ENCODE measurements around the gene LGALS1. TPM values are rescaled to one million over a fixed set of nuclear protein-coding genes. Genes with fewer than 3 reads are reported as not detected.
"Not testable (repeated sequence)": the region's sequence is repeated elsewhere in the genome, so short reads cannot be mapped to it uniquely, and the experiment has no call there.

Gene LGALS1
- total RNA-seq, 1 donor from 2014 or later = 1,816 TPM

- FAIRE-seq (no peak), DNase-seq (ENCODE audit: low read depth) (no peak)
- TF ChIP-seq, protein P1, sequence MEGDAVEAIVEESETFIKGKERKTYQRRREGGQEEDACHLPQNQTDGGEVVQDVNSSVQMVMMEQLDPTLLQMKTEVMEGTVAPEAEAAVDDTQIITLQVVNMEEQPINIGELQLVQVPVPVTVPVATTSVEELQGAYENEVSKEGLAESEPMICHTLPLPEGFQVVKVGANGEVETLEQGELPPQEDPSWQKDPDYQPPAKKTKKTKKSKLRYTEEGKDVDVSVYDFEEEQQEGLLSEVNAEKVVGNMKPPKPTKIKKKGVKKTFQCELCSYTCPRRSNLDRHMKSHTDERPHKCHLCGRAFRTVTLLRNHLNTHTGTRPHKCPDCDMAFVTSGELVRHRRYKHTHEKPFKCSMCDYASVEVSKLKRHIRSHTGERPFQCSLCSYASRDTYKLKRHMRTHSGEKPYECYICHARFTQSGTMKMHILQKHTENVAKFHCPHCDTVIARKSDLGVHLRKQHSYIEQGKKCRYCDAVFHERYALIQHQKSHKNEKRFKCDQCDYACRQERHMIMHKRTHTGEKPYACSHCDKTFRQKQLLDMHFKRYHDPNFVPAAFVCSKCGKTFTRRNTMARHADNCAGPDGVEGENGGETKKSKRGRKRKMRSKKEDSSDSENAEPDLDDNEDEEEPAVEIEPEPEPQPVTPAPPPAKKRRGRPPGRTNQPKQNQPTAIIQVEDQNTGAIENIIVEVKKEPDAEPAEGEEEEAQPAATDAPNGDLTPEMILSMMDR (IDR thresholded peaks at IDR 0.05; ENCODE audit: insufficient read depth, low read length, severe bottlenecking) = no peak
- Histone ChIP-seq H3K4me3 (ENCODE audit: low read depth, low read length) (no peak overlapping the region), H3K36me3 (ENCODE audit: control insufficient read depth, insufficient read depth, low read length) (no peaks in the 10 kb centered on the region), H3K27me3 (ENCODE audit: control insufficient read depth, insufficient read depth, low read length) (no peaks in the 10 kb centered on the region)
Measured at GRCh38 chr22:37714634-37715033, 39.2 kb downstream of the LGALS1 start.

GRCh38 chr22:37715760-37716159, 40.3 kb downstream of the LGALS1 start:
- TF ChIP-seq, protein P1 (IDR thresholded peaks at IDR 0.05; ENCODE audit: insufficient read depth, low read length, severe bottlenecking) = no peak
- Histone ChIP-seq H3K36me3 (ENCODE audit: control insufficient read depth, insufficient read depth, low read length) (no peaks in the 10 kb centered on the region), H3K27me3 (ENCODE audit: control insufficient read depth, insufficient read depth, low read length) (no peaks in the 10 kb centered on the region), H3K4me3 (ENCODE audit: low read depth, low read length) (no peak overlapping the region)
- DNase-seq (ENCODE audit: low read depth) = no peak
- FAIRE-seq = no peak

DNA sequence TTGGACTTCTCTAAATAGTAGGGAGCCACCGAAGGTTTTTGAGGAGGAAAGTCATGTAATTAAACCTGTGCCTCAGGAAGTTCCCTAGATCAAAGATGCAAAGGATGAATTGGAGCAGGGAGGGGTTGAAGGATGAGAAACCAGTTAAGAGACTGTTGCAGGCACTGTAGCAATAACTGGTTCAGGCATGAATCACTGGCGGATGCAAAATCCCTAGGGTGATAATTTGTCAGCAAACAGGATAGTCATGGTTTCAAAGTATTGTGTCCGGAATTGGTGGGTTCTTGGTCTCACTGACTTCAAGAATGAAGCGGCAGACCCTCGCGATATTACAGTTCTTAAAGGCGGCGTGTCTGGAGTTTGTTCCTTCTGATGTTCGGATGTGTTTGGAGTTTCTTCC, 41.3 kb downstream of the LGALS1 start:
- no peaks in the 10 kb centered on the region for H3K27me3 ChIP-seq (ENCODE audit: control insufficient read depth, insufficient read depth, low read length)
- peak; percentile 95 for FAIRE-seq
- H3K4me3 ChIP-seq (ENCODE audit: low read depth, low read length) = no peak overlapping the region
- peak; percentile 52 for DNase-seq (ENCODE audit: low read depth)
- no peaks in the 10 kb centered on the region for H3K36me3 ChIP-seq (ENCODE audit: control insufficient read depth, insufficient read depth, low read length)
- TF ChIP-seq, protein P1 (IDR thresholded peaks at IDR 0.05; ENCODE audit: insufficient read depth, low read length, severe bottlenecking) = no peak

- not testable (repeated sequence) for H3K36me3 ChIP-seq (ENCODE audit: control insufficient read depth, insufficient read depth, low read length); FAIRE-seq; H3K27me3 ChIP-seq (ENCODE audit: control insufficient read depth, insufficient read depth, low read length); H3K4me3 ChIP-seq (ENCODE audit: low read depth, low read length); DNase-seq (ENCODE audit: low read depth)
Measured at GRCh38 chr22:37717235-37717634, 41.8 kb downstream of the LGALS1 start.

GRCh38 chr22:37717746-37718305, 42.4 kb downstream of the LGALS1 start:
- not testable (repeated sequence) for FAIRE-seq; H3K36me3 ChIP-seq (ENCODE audit: control insufficient read depth, insufficient read depth, low read length); DNase-seq (ENCODE audit: low read depth); H3K27me3 ChIP-seq (ENCODE audit: control insufficient read depth, insufficient read depth, low read length); H3K4me3 ChIP-seq (ENCODE audit: low read depth, low read length)

DNA sequence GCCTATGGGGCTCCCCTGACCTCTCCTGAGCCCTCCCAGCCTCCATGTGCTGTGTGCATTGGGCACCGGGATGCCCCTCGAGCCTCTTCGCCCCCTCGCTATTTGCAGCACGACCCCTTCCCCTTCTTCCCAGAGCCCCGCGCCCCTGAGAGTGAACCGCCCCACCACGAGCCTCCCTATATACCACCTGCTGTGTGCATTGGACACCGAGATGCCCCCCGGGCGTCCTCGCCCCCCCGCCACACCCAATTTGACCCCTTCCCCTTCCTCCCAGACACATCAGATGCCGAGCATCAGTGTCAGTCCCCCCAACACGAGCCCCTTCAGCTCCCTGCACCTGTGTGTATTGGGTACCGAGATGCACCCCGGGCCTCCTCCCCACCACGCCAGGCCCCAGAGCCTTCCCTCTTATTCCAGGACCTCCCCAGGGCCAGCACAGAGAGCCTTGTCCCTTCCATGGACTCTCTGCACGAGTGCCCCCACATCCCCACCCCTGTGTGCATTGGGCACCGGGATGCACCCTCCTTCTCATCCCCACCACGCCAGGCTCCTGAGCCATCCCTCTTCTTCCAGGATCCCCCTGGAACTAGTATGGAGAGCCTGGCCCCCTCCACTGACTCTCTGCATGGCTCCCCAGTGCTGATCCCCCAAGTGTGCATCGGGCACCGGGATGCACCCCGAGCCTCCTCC, 50.3 kb downstream of the LGALS1 start:
- H3K36me3 ChIP-seq (ENCODE audit: control insufficient read depth, insufficient read depth, low read length) = no peaks in the 10 kb centered on the region
- TF ChIP-seq, protein P1 (IDR thresholded peaks at IDR 0.05; ENCODE audit: insufficient read depth, low read length, severe bottlenecking) = no peak
- no peak overlapping the region for H3K4me3 ChIP-seq (ENCODE audit: low read depth, low read length)
- no peak for DNase-seq (ENCODE audit: low read depth)
- no peak for FAIRE-seq
- no peaks in the 10 kb centered on the region for H3K27me3 ChIP-seq (ENCODE audit: control insufficient read depth, insufficient read depth, low read length)
